ENCODE results near the gene IER5L.

GRCh38 chr9:129209580-129209979, 31.5 kb upstream of the IER5L start:
- TF ChIP-seq CTCF (IDR thresholded peaks at IDR 0.05; ENCODE audit: borderline replicate concordance, extremely low read depth, low read length, poor library complexity, severe bottlenecking) (no peak), EZH2 (IDR thresholded peaks at IDR 0.05; ENCODE audit: borderline replicate concordance, low read depth, low read length, severe bottlenecking) (no peak)

All from DND-41 (cell line).